ENCODE results near the gene IPCEF1. TPM values are rescaled to one million over a fixed set of nuclear protein-coding genes. Genes with fewer than 3 reads are reported as not detected.

Gene IPCEF1
- total RNA-seq, 1 experiment from 2014 or later, result not detected

DNA sequence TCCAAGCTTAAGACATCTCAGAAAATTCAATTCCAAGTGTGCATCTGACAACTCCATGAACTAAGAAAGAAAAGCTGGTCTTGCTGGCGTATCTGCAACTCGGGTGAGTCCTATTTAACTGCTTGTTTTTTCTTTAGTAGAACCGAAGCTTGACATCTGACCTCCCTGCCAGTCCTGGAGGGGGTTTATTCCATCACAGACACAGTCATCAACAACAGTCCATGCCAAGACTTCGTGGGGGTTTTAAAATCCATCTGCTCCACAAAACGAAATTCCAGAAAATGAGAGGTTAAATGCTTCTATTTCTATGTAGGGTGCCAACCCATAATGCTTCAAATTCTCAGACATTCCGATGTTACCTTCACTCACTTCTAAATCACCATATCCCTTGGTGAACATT is 133.9 kb downstream of the IPCEF1 start:
- H3K27ac Mint-ChIP-seq (ENCODE audit: low read depth, unreplicated experiment), result no peak overlapping the region
- intact Hi-C loops (cut with micrococcal nuclease), result no loop called here
- TF ChIP-seq, protein P1, sequence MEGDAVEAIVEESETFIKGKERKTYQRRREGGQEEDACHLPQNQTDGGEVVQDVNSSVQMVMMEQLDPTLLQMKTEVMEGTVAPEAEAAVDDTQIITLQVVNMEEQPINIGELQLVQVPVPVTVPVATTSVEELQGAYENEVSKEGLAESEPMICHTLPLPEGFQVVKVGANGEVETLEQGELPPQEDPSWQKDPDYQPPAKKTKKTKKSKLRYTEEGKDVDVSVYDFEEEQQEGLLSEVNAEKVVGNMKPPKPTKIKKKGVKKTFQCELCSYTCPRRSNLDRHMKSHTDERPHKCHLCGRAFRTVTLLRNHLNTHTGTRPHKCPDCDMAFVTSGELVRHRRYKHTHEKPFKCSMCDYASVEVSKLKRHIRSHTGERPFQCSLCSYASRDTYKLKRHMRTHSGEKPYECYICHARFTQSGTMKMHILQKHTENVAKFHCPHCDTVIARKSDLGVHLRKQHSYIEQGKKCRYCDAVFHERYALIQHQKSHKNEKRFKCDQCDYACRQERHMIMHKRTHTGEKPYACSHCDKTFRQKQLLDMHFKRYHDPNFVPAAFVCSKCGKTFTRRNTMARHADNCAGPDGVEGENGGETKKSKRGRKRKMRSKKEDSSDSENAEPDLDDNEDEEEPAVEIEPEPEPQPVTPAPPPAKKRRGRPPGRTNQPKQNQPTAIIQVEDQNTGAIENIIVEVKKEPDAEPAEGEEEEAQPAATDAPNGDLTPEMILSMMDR (IDR thresholded peaks at IDR 0.05; ENCODE audit: unreplicated experiment), result no peak
- no peak for DNase-seq (ENCODE audit: unreplicated experiment)
- H3K4me1 Mint-ChIP-seq (ENCODE audit: insufficient read depth, unreplicated experiment), result no peaks in the 10 kb centered on the region
- H3K9me3 Mint-ChIP-seq (ENCODE audit: unreplicated experiment), result no peaks in the 10 kb centered on the region
- no peaks in the 10 kb centered on the region for H3K36me3 Mint-ChIP-seq (ENCODE audit: insufficient read depth, unreplicated experiment)
- no TSS peak for BruUV-seq (replicated peaks)
- peaks cover 13% of the 10 kb centered on the region for H3K27me3 Mint-ChIP-seq (ENCODE audit: insufficient read depth, unreplicated experiment)
- H3K4me3 Mint-ChIP-seq (ENCODE audit: unreplicated experiment), result no peak overlapping the region
- ChIA-PET CTCF (interaction anchor here (1.4 kb wide), 1 partner anchor 54 kb away, joined by 3 read pairs; no protein-coding TSS in a partner anchor), POLR2A (interaction anchor here (0.7 kb wide), 1 partner anchor 68 kb away, joined by 3 read pairs; no protein-coding TSS in a partner anchor)

DNA sequence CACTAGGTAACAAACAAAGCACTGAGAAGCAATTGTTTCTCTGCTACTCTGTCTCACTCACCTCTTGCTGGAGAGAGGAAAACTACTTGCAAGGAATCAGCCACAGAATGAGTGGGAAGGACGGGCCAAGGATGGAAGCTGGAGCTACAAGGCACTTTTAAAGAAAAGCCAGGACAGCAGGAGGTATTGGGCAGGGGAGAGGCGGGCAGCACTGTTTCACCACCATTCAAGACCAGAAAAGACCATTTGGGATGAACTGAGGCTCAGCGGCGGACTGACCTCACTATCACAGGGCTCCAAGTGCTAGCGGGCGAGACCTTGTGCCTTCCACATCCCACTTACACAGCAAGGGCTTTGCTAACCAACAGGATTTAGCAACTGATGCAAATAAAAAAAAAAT is 137.4 kb downstream of the IPCEF1 start:
- POLR2A ChIA-PET, result interaction anchor here (0.7 kb wide), 1 partner anchor 663 kb away, joined by 3 read pairs; no protein-coding TSS in a partner anchor
- TF ChIP-seq, protein P1 (IDR thresholded peaks at IDR 0.05; ENCODE audit: unreplicated experiment), result no peak
- CTCF ChIA-PET, result interaction anchor here (0.7 kb wide), 1 partner anchor 252 kb away, joined by 7 read pairs; no protein-coding TSS in a partner anchor
- H3K27me3 Mint-ChIP-seq (ENCODE audit: insufficient read depth, unreplicated experiment), result peaks cover 13% of the 10 kb centered on the region
- H3K9me3 Mint-ChIP-seq (ENCODE audit: unreplicated experiment), result no peaks in the 10 kb centered on the region
- no peak overlapping the region for H3K27ac Mint-ChIP-seq (ENCODE audit: low read depth, unreplicated experiment)
- intact Hi-C loops (cut with micrococcal nuclease), result no loop called here
- no peak for DNase-seq (ENCODE audit: unreplicated experiment)
- no peaks in the 10 kb centered on the region for H3K4me1 Mint-ChIP-seq (ENCODE audit: insufficient read depth, unreplicated experiment)
- no peak overlapping the region for H3K4me3 Mint-ChIP-seq (ENCODE audit: unreplicated experiment)
- BruUV-seq (replicated peaks), result no TSS peak
- no peaks in the 10 kb centered on the region for H3K36me3 Mint-ChIP-seq (ENCODE audit: insufficient read depth, unreplicated experiment)

DNA sequence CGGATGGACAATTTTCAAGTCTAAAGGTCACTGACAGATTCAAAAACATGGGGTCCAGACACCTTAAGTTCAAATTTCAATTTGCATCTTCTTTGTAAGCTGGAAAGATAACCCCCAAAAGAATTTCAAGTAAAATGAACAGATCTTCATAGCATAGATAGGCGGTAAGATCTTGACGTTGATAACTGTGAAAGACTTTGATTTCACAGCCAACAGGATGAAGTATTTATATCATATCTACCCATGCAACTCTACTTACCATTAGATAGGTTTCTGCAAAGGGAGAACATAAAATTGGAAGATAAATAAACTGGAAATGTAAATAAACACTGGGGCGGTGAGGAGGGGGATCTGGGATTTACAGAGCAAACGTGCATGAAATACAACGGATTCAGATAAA is 137.8 kb downstream of the IPCEF1 start:
- BruUV-seq (replicated peaks), result no TSS peak
- intact Hi-C loops (cut with micrococcal nuclease), result no loop called here
- DNase-seq (ENCODE audit: unreplicated experiment), result no peak
- Mint-ChIP-seq H3K9me3 (ENCODE audit: unreplicated experiment) (no peaks in the 10 kb centered on the region), H3K27me3 (ENCODE audit: insufficient read depth, unreplicated experiment) (peaks cover 13% of the 10 kb centered on the region), H3K4me3 (ENCODE audit: unreplicated experiment) (no peak overlapping the region), H3K27ac (ENCODE audit: low read depth, unreplicated experiment) (no peak overlapping the region), H3K4me1 (ENCODE audit: insufficient read depth, unreplicated experiment) (no peaks in the 10 kb centered on the region), H3K36me3 (ENCODE audit: insufficient read depth, unreplicated experiment) (no peaks in the 10 kb centered on the region)
- POLR2A ChIA-PET, result no interaction called here
- CTCF ChIA-PET, result no interaction called here
- TF ChIP-seq, protein P1 (IDR thresholded peaks at IDR 0.05; ENCODE audit: unreplicated experiment), result no peak

DNA sequence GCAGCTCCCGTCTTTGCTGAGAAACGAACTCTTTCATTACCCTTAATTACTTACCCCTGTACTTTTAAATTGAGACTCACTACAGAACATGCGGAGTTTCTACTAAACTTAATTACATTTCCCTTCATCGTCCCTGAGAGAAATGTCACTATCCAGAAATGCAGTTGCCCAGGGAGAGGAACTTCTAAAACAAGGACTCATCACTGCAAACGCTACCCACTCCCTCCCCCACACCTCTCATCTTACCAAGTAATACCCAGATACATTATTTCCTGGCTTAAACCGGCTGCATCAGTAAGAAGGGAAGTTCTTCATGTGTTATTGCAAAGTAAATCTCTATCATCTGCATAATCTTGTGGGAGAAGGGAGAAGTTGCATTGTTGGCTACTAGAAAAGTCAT is 138.3 kb downstream of the IPCEF1 start:
- H3K27ac Mint-ChIP-seq (ENCODE audit: low read depth, unreplicated experiment), result no peak overlapping the region
- ChIA-PET CTCF (no interaction called here), POLR2A (no interaction called here)
- H3K27me3 Mint-ChIP-seq (ENCODE audit: insufficient read depth, unreplicated experiment), result peaks cover 13% of the 10 kb centered on the region
- no TSS peak for BruUV-seq (replicated peaks)
- DNase-seq (ENCODE audit: unreplicated experiment), result no peak
- H3K4me1 Mint-ChIP-seq (ENCODE audit: insufficient read depth, unreplicated experiment), result no peaks in the 10 kb centered on the region
- no peaks in the 10 kb centered on the region for H3K9me3 Mint-ChIP-seq (ENCODE audit: unreplicated experiment)
- no peaks in the 10 kb centered on the region for H3K36me3 Mint-ChIP-seq (ENCODE audit: insufficient read depth, unreplicated experiment)
- intact Hi-C loops (cut with micrococcal nuclease), result no loop called here
- no peak overlapping the region for H3K4me3 Mint-ChIP-seq (ENCODE audit: unreplicated experiment)
- TF ChIP-seq, protein P1 (IDR thresholded peaks at IDR 0.05; ENCODE audit: unreplicated experiment), result no peak
